Cardiac septum (tissue), 1 donor: ENCODE results near the gene DUS2. TPM values are rescaled to one million over a fixed set of nuclear protein-coding genes. Genes with fewer than 3 reads are reported as not detected.
"Not testable (repeated sequence)": the region's sequence is repeated elsewhere in the genome, so short reads cannot be mapped to it uniquely, and the experiment has no call there.

Experiments used
- DNase-seq: peaks from one replicate; pipeline ENCODE4 v3.0.0-alpha.2; 2020; ENCODE audit warnings: low spot score
- intact Hi-C: fragments of 100-400 bp; cut with DNase I; formaldehyde crosslinking; loops from one replicate; pipeline ENCODE4 v1.14.0; 2022
- total RNA-seq: library from RNA; stranded (reverse); fragmentation: NEBNext Ultra II Directional; extraction: Animal tissue kit (Norgen Biotek cat#: 25700); gene quantifications from one replicate; pipeline ENCODE4 v1.2.1, GENCODE V29; 2021
- donor health status: DM: no; HTN: no; CAD: no.

DUS2 gene
- total RNA-seq, 1 donor from 2014 or later: 6.4 TPM

DNA sequence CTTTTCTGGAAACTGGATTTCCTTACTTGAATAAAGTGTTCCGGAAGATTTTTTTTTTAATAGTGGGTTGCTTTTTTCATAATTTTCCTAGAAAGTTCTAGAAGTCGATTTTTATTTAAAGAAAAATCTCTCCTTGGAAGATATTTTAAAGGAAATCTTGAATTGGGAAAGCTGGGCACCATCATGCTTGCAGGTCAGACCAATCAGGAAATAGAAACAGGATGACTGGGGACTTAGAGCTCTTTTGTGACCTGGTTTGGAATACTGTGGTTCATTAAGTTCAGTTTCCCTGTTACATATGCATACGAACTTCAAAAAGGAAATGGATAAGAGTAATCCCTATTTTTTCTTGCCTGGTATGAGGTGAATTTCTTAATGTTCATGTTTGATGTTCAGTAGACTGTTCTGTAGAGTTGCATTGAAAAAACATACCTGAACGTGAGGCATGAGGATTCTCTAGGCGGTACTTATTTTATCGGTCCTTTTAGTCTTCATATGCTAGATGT, 63.3 kb downstream of the DUS2 start:
- DNase-seq: no peak
- intact Hi-C loops: no loop called here

DNA sequence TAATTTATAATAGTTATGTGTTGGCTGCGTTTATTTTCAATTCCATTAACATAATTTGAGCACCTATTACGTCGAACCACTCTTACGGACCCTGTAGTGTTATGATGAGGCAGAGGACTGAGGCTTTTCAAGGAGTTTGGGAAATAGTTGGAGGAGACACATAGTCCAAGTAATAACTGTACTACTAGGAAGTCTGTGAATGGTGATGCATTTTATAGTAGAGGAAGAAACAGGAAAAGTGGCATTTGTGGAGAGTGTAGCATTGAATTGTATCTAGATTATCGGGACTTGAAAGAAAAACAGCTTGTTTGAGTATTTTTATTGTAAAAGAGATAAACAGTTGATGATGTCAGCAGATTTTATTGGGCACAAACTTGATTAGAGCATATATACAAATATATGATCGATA, 63.8 kb downstream of the DUS2 start:
- DNase-seq: no peak
- intact Hi-C loops: no loop called here

- intact Hi-C loops: no loop called here
- no peak for DNase-seq
Observed at GRCh38 chr16:68087688-68088087, 64.6 kb downstream of the DUS2 start.

DNA sequence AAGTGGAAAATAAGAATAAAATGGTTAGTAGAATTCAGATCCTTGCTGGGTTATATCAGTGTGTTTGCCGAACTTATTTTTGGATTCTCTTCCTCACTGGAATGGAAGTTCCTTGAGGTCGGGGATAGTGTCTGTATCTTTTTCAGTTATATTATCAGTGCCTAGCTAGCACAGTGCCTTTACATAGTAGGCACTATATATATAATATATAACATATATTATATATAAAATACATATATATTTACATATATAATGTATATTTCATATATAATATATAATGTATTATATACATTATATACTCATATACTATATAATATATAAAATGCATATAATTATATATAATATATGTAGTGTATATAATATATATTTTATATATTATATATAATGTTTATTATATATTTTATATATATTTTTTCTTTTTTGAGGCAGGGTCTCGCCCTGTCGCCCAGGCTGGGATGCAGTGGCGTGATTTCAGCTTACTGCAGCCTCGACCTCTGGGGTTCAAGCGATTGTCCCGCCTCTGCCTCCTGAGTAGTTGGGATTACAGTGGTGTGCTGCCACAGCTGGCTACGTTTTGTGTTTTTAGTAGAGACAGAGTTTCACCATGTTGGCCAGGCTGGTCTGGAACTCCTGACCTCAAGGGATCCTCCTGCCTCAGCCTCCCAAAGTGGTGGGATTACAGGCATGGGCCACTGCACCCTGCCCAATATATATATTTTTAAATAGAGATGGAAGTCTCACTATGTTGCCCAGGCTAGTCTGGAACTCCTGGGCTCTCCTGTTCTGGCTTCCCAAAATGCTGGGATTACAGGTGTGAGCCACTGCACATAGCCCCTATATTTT, 65.3 kb downstream of the DUS2 start:
- no peak for DNase-seq
- intact Hi-C loops: no loop called here

GRCh38 chr16:68089067-68089466, 66.0 kb downstream of the DUS2 start:
- no peak for DNase-seq
- intact Hi-C loops: no loop called here

DNA sequence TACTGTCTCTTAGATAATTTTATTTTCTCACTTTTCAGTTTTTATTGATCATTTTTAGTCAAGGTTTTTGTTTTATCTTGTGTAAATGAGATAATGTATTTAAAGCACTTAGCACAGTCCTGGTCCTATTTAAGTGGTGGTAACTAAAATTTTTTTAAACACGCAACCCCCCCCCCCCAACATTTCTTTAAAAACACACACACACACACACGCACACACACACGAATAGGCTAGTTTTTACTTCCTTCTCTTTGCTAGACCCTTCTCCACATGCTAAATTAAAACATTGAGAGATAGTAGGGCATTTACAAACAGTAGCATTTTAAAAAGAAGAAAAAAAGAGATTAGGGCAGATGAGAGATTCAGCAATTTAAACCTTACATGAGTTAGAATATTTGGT, 67.0 kb downstream of the DUS2 start:
- intact Hi-C loops: no loop called here
- no peak for DNase-seq

GRCh38 chr16:68090533-68090932, 67.4 kb downstream of the DUS2 start:
- DNase-seq: no peak
- intact Hi-C loops: no loop called here

GRCh38 chr16:68091380-68092261, 68.5 kb downstream of the DUS2 start:
- intact Hi-C loops: no loop called here
- DNase-seq: no peak

DNA sequence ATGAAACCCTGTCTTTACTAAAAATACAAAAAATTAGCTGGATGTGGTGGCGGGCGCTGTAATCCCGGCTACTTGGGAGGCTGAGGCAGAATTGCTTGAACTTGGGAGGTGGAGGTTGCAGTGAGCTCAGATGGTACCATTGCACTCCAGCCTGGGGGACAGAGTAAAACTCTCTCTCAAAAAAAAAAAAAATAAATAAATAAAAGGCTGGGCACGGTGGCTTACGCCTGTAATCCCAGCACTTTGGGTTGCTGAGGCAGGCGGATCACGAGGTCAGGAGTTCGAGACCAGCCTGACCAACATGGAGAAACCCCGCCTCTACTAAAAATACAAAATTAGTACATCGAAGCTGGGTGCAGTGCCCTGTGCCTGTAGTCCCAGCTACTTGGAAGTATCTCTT, 69.2 kb downstream of the DUS2 start:
- DNase-seq, intact Hi-C loops: not testable (repeated sequence)

DNA sequence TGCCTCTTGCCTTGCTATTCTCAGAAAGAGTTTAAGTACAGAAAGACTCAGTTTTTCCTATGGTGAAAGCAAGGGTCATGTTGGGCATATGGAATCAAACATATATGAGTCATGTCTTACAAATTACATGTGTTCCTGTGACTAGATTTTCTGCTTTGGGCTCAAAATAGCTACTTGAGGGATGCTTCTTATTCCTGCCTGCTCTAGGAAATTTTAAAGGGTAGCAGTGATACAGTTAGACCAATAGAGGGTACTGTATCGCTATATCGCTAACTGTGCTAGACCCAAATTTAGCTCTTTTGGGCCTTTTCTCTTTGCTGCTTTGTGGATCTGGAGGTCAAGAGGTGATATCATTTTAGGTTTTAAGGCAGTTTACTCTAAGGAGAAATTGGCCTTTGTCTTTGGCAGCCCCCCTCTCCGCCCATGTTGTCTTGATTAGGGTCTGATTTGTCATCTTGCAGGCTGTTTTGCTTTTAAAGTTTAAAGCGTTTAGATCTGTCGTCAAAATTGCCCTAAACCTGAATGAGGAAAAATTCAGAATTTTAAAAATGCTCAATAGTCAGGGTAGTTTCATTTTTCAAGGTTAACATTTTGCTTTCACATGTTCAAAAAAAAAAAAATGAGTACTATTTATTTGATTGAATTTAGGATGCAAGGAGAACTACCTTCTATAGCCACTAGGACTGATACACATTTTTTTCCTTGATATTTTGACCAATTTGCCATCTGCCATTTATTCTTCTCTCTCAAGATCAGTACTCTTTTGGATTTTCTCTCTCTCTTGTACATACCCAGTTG, 70.9 kb downstream of the DUS2 start:
- intact Hi-C loops: loop anchor here (2.0 kb wide), 1 partner anchor 137 kb away; no protein-coding TSS in a partner anchor
- DNase-seq: no peak

DNA sequence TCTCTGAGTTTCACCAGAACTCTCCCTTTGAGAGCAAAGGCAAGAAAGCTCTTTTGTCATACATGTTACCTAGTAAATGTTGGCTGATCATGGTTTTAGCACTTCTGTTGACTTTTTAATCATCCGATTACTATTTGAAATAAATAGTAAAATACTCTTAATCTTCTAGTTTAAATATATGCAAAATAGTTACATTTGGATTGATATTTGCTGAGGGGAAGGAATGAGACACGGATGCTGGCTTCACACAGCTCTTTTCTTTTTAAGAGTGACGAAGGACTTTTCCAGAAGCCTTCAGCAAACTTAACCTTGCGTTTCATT, 71.5 kb downstream of the DUS2 start:
- intact Hi-C loops: loop anchor here (2.0 kb wide), 1 partner anchor 136 kb away; no protein-coding TSS in a partner anchor

GRCh38 chr16:68096491-68096890, 73.4 kb downstream of the DUS2 start:
- DNase-seq: no peak
- intact Hi-C loops: no loop called here

More for the DNA sequence above, 71.5 kb downstream of the DUS2 start:
- DNase-seq: no peak

GRCh38 chr16:68097088-68097487, 74.0 kb downstream of the DUS2 start:
- no peak for DNase-seq

GRCh38 chr16:68097895-68098294, 74.8 kb downstream of the DUS2 start:
- intact Hi-C loops: no loop called here

More at GRCh38 chr16:68097088-68097487, 74.0 kb downstream of the DUS2 start:
- intact Hi-C loops: no loop called here

DNA sequence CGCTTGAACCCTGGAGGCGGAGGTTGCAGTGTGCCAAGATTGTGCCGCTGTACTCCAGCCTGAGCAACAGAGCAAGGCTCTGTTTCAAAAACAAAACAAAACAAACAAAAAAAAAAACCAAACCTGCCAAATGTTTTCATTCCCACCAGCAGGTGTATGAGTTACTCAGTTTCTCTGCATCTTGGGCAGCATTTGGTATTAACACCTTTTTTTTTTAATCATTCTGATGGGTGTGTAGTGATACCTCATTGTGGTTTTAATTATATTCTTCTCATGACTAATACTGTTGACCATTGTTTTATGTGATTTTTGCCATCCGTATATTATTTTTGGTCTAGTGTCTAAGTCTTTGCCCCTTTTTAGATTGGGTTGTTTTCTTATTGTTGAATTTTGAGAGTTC, 77.4 kb downstream of the DUS2 start:
- intact Hi-C loops: no loop called here
- no peak for DNase-seq

More at GRCh38 chr16:68097895-68098294, 74.8 kb downstream of the DUS2 start:
- no peak for DNase-seq

DNA sequence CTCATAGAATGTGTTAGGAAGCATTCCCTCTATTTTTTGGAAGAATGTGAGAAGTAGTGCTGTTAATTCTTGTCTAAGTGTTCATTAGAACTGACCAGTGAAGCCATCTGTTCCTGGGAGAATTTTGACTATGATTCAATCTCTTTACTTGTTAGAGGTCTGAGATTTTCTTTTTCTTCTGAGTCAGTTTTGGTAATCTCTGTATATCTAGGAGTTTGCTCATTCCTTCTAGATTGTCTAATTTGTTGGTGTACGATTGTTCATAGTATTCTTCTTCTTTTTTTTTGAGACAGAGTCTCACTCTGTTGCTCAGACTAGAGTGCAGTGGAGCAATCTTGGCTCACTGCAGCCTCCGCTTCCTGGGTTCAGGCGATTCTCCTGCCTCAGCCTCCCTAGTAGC, 82.5 kb downstream of the DUS2 start:
- no peak for DNase-seq
- intact Hi-C loops: no loop called here

GRCh38 chr16:68107230-68107928, 84.3 kb downstream of the DUS2 start:
- intact Hi-C loops, DNase-seq: not testable (repeated sequence)

DNA sequence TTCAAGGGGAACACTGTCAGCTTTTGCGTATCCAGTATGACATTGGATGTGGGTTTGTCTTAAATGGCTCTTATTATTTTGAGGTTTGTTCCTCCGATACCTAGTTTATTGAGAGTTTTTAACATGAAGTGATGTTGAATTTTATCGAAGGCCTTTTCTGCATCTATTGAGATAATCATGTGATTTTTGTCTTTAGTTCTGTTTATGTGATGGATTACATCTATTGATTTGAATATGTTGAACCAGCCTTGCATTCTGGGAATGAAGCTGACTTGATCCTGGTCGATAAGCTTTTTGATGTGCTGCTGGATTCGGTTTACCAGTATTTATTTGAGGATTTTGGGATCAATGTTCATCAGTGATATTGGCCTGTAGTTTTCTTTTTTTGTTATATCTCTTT, 86.1 kb downstream of the DUS2 start:
- DNase-seq, intact Hi-C loops: not testable (repeated sequence)

DNA sequence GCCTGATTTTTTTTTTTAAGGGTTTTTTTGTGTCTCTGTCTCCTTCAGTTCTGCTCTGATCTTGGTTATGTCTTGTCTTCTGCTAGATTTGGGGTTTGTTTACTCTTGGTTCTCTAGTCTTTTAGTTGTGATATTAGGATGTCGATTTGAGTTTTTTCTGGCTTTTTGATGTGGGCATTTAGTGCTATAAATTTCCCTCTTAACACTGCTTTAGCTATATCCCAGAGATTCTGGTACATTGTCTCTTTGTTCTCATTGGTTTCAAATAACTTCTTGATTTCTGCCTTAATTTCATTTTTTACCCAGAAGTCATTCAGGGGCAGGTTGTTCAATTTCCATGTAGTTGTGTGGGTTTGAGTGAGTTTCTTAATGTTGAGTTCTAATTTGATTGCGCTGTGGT, 87.5 kb downstream of the DUS2 start:
- DNase-seq, intact Hi-C loops: not testable (repeated sequence)
